HepG2 (cell line): Measurements from ENCODE around the gene ZNF382. TPM values are rescaled to one million over a fixed set of nuclear protein-coding genes. Genes with fewer than 3 reads are reported as not detected.

Experiments
- ARHGAP35 ChIP-seq: sonication (generic); formaldehyde crosslinking; IDR thresholded peaks from 2 replicates; pipeline ENCODE4 v1.9.0; 2022; ENCODE audit warnings: mild to moderate bottlenecking, inconsistent platforms, moderate library complexity, missing genetic modification reagents, borderline replicate concordance
- BCLAF1 ChIP-seq: fragments of 450-650 bp; IDR thresholded peaks from 2 replicates; pipeline ENCODE4 v1.6.1; 2017; ENCODE audit warnings: mild to moderate bottlenecking
- GABPB1 ChIP-seq: IDR thresholded peaks from 2 replicates; pipeline ENCODE4 v1.6.1; 2016; ENCODE audit warnings: mild to moderate bottlenecking, missing genetic modification reagents, moderate library complexity, missing compliant biosample characterization
- HNRNPUL1 ChIP-seq: fragments of 200-400 bp; formaldehyde crosslinking; IDR thresholded peaks from 2 replicates; pipeline ENCODE4 v1.6.1; 2017; ENCODE audit warnings: low read depth, mild to moderate bottlenecking, low read length, moderate library complexity
- ISX ChIP-seq: sonication (generic); formaldehyde crosslinking; conservative IDR thresholded peaks from 2 replicates; pipeline ENCODE4 v1.5.0; 2020; ENCODE audit warnings: missing genetic modification reagents
- MBD4 ChIP-seq: IDR thresholded peaks from 2 replicates; pipeline ENCODE4 v1.6.1; 2012; ENCODE audit warnings: low read length, inconsistent platforms, borderline replicate concordance
- SIN3A ChIP-seq: IDR thresholded peaks from 2 replicates; pipeline ENCODE4 v1.6.1; 2011; ENCODE audit warnings: low read depth, mild to moderate bottlenecking, control low read depth, low read length, borderline replicate concordance
- SNAI1 ChIP-seq: sonication (generic); formaldehyde crosslinking; IDR thresholded peaks from 2 replicates; pipeline ENCODE4 v1.5.0; 2020; ENCODE audit warnings: mild to moderate bottlenecking, missing genetic modification reagents, borderline replicate concordance
- SSRP1 ChIP-seq: IDR thresholded peaks from 2 replicates; pipeline ENCODE4 v1.6.1; 2016; ENCODE audit warnings: control low read depth
- ZFP1 ChIP-seq: IDR thresholded peaks from 2 replicates; pipeline ENCODE4 v1.6.1; 2016
- ZFY ChIP-seq: sonication (generic); formaldehyde crosslinking; IDR thresholded peaks from 2 replicates; pipeline ENCODE4 v1.4.0; 2020; ENCODE audit warnings: missing genetic modification reagents
- ZNF224 ChIP-seq: sonication (generic); formaldehyde crosslinking; IDR thresholded peaks from 2 replicates; pipeline ENCODE4 v1.5.0; 2020; ENCODE audit warnings: mild to moderate bottlenecking, missing genetic modification reagents
- ZNF282 ChIP-seq: fragments of 450-650 bp; IDR thresholded peaks from 2 replicates; pipeline ENCODE4 v1.6.1; 2018; ENCODE audit not compliant: partially characterized antibody
- ZNF567 ChIP-seq: sonication (generic); formaldehyde crosslinking; IDR thresholded peaks from 2 replicates; pipeline ENCODE4 v1.8.1; 2023; ENCODE audit warnings: mild to moderate bottlenecking, missing genetic modification reagents, borderline replicate concordance
- ZNF674 ChIP-seq: sonication (generic); formaldehyde crosslinking; IDR thresholded peaks from 2 replicates; pipeline ENCODE4 v1.5.0; 2020; ENCODE audit warnings: low read depth, mild to moderate bottlenecking, missing genetic modification reagents
- ZSCAN5A ChIP-seq: sonication (generic); formaldehyde crosslinking; IDR thresholded peaks from 2 replicates; pipeline ENCODE4 v1.8.0; 2022; ENCODE audit warnings: mild to moderate bottlenecking, missing genetic modification reagents, borderline replicate concordance
- polyA plus RNA-seq, 8 experiments: library from polyadenylated mRNA; depleted of rRNA in 3 of 8; stranded (reverse) in 7 of 8; unstranded in 1 of 8; fragments of >200 nt; fragmentation: Illumina TruSeq in 4 of 8; extraction: Trizol in 4 of 8; gene quantifications; 2 replicates each; pipeline versions ENCODE4 v1.2.1 to v1.2.3, GENCODE V29; 2011 to 2016; ENCODE audit warnings: low read depth in 4 of 8, missing spikeins in 1 of 8, mixed read lengths in 1 of 8; ENCODE audit not compliant: insufficient read depth in 1 of 8
- total RNA-seq, 5 experiments: library from RNA; depleted of rRNA; stranded (reverse); fragments of >200 nt; fragmentation: Illumina TruSeq; extraction: Trizol; gene quantifications; 2 replicates each; pipeline ENCODE4 v1.2.3, GENCODE V29; 2016; ENCODE audit warnings: low read depth in 1 of 5
- TF ChIP-seq, protein P1 (sequence below): sonication (generic); formaldehyde crosslinking; IDR thresholded peaks from 2 replicates; pipeline ENCODE4 v1.4.0; 2020; ENCODE audit warnings: low read depth, mild to moderate bottlenecking, missing genetic modification reagents
- TF ChIP-seq, protein P2 (sequence below): sonication (generic); formaldehyde crosslinking; IDR thresholded peaks from 2 replicates; pipeline ENCODE4 v1.4.0; 2020; ENCODE audit warnings: missing genetic modification reagents, borderline replicate concordance

ZNF382 gene
- total and polyA plus RNA-seq, 2 of the 13 experiments (the other 11 are each of a cell fraction or from before 2014, with no cell fraction given) = 2.3 to 6.8 TPM

DNA sequence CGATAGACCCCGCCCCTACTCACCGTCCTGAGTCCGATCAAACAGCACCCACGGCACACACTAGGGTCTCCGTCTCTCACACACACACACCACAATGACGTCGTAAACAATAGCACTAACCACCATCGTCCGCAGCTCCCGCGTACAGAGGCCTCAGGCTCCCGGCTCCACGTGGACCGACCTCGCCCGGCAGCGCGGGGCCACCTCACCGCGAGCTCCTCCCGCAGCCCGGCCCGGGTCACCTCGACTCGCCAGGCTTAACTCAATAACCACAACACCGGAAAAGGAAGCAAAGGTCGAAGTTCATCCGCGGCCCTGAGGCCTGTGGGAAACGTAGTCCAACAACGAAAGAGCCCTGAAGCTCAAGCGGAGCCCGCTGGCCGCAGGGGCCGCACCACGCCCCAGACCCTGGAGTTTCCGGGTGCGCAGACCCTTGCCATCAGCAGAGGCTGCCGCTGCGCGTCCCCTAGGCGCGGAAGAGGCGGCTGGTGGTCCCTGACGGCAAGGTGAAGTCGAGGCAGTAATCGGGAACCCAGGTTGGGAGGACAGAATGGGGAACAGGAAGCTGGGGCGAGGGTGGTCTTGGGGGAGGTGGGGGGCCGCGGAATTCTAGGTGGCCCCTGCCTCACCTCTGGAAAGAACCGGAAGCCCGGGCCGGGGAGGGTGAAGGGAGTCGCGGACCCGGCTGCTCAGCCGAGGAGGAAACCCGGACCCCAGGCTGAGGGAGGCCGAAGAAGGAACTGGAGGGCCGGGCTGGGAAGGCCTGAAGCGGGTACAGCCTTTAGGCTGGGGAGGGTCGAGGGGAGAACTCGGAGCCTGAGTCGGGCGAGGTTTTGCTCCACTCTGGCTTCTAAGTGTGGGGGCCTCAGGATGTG, 31.9 kb upstream of the ZNF382 start, which contains the start of gene ZNF529 (continued):
- TF ChIP-seq BCLAF1 = no peak
- TF ChIP-seq HNRNPUL1 = no peak
- TF ChIP-seq ZNF224 (CRISPR knock-in tag) = no peak
- no peak for TF ChIP-seq SSRP1 (CRISPR knock-in tag)
- 0 out of 2 replicates have a peak, but pooled peaks have one; percentile 11 for TF ChIP-seq ISX (CRISPR knock-in tag)
- no peak for TF ChIP-seq SNAI1 (CRISPR knock-in tag)
- peak; percentile 99 for TF ChIP-seq GABPB1 (CRISPR knock-in tag)
- peak; percentile 31; the same call in 1 of the 2 replicates for TF ChIP-seq ZSCAN5A (CRISPR knock-in tag)
- TF ChIP-seq MBD4 = no peak
- peak; percentile 86 for TF ChIP-seq ZFY (CRISPR knock-in tag)
- no peak for TF ChIP-seq ZNF674 (CRISPR knock-in tag)
- TF ChIP-seq ARHGAP35 (CRISPR knock-in tag) = peak; percentile 85; the same call in 1 of the 2 replicates
- peak; percentile 53; the same call in 1 of the 2 replicates for TF ChIP-seq ZFP1 (CRISPR knock-in tag)
- peak; percentile 90 for TF ChIP-seq SIN3A
- TF ChIP-seq, protein P1, sequence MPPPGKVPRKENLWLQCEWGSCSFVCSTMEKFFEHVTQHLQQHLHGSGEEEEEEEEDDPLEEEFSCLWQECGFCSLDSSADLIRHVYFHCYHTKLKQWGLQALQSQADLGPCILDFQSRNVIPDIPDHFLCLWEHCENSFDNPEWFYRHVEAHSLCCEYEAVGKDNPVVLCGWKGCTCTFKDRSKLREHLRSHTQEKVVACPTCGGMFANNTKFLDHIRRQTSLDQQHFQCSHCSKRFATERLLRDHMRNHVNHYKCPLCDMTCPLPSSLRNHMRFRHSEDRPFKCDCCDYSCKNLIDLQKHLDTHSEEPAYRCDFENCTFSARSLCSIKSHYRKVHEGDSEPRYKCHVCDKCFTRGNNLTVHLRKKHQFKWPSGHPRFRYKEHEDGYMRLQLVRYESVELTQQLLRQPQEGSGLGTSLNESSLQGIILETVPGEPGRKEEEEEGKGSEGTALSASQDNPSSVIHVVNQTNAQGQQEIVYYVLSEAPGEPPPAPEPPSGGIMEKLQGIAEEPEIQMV (CRISPR knock-in tag) = no peak; the same call in 1 of the 2 replicates
- no peak for TF ChIP-seq ZNF282
- TF ChIP-seq, protein P2, sequence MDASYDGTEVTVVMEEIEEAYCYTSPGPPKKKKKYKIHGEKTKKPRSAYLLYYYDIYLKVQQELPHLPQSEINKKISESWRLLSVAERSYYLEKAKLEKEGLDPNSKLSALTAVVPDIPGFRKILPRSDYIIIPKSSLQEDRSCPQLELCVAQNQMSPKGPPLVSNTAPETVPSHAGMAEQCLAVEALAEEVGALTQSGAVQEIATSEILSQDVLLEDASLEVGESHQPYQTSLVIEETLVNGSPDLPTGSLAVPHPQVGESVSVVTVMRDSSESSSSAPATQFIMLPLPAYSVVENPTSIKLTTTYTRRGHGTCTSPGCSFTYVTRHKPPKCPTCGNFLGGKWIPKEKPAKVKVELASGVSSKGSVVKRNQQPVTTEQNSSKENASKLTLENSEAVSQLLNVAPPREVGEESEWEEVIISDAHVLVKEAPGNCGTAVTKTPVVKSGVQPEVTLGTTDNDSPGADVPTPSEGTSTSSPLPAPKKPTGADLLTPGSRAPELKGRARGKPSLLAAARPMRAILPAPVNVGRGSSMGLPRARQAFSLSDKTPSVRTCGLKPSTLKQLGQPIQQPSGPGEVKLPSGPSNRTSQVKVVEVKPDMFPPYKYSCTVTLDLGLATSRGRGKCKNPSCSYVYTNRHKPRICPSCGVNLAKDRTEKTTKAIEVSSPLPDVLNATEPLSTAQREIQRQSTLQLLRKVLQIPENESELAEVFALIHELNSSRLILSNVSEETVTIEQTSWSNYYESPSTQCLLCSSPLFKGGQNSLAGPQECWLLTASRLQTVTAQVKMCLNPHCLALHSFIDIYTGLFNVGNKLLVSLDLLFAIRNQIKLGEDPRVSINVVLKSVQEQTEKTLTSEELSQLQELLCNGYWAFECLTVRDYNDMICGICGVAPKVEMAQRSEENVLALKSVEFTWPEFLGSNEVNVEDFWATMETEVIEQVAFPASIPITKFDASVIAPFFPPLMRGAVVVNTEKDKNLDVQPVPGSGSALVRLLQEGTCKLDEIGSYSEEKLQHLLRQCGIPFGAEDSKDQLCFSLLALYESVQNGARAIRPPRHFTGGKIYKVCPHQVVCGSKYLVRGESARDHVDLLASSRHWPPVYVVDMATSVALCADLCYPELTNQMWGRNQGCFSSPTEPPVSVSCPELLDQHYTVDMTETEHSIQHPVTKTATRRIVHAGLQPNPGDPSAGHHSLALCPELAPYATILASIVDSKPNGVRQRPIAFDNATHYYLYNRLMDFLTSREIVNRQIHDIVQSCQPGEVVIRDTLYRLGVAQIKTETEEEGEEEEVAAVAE (CRISPR knock-in tag) = peak; percentile 84; the same call in 1 of the 2 replicates
- peak; percentile 79; the same call in 1 of the 2 replicates for TF ChIP-seq ZNF567 (CRISPR knock-in tag)
